GM12865 (cell line): ENCODE measurements around the gene LAMP2.
A peak's percentile ranks its signal among the peaks of the same experiment; 100 is the strongest.

ENCODE experiments used
- DNase-seq: peaks from one replicate; pipeline ENCODE4 v3.0.0; 2010; ENCODE audit warnings: low read depth
- H3K4me3 ChIP-seq: 2 replicates; pipeline ENCODE4 v1.5.1; 2011; ENCODE audit warnings: mild to moderate bottlenecking, low read depth, low read length, control low read depth
- TF ChIP-seq, protein P1 (sequence below): IDR thresholded peaks from 2 replicates; pipeline ENCODE4 v1.5.1; 2011; ENCODE audit warnings: low read length, control low read depth, low read depth, inconsistent platforms; ENCODE audit not compliant: insufficient read depth; ENCODE audit errors: missing control alignments

The LAMP2 gene

DNA sequence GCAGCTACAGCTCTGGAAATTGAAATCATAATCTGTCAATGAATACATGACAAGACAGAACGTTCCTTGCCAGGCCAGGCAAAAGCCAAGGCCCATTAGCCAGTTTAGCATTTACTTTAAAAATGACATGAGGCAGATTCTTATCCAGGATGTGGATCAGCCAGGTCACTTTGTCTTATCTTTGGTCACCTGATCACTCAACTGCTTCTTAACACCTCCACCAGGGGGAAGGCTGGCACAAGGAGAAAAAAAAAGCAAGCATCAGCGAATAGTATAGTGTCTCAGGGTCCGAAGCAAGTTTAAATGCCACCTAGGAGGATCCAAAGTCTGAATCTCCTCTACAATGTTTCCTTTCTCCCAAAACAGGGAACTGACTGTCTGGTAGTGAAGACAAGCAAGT is 88.4 kb downstream of the LAMP2 start:
- peak; percentile 54 for DNase-seq
- H3K4me3 ChIP-seq, result no peak overlapping the region
- TF ChIP-seq, protein P1, sequence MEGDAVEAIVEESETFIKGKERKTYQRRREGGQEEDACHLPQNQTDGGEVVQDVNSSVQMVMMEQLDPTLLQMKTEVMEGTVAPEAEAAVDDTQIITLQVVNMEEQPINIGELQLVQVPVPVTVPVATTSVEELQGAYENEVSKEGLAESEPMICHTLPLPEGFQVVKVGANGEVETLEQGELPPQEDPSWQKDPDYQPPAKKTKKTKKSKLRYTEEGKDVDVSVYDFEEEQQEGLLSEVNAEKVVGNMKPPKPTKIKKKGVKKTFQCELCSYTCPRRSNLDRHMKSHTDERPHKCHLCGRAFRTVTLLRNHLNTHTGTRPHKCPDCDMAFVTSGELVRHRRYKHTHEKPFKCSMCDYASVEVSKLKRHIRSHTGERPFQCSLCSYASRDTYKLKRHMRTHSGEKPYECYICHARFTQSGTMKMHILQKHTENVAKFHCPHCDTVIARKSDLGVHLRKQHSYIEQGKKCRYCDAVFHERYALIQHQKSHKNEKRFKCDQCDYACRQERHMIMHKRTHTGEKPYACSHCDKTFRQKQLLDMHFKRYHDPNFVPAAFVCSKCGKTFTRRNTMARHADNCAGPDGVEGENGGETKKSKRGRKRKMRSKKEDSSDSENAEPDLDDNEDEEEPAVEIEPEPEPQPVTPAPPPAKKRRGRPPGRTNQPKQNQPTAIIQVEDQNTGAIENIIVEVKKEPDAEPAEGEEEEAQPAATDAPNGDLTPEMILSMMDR, result peak; percentile 35

DNA sequence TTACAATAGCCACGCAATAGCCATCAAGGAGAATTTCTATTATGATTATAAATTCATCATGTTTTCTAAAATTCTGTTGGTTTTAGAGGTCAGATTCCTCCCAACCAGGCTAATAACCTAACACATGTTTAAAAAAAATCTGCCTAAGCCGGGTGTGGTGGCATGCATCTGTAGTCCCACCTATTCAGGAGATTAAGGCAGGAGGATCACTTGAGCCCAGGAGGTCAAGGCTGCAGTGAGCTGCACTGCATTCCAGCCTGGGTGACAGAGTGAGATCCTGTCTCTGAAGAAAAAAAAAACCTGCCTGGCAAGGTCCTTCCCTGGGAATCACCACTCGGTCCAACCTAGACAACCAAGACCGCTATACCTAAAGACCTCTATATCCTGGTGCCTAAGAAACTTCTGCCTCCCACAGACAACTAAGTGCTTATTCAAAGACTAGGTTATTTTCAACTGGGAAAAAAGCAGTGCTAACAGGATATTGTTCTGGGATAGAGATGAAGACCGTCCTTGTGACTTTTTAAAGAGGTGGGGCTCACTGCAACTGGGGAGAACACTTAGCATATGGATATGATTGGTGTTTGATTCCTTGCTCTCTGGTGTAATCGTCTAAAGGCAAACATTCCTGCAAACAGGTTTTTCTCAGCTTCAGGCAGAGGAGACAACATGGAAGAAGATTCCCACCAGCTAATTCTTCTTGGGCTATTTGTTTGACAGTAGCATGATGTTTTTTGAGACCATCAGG is 89.0 kb downstream of the LAMP2 start:
- DNase-seq, result no peak
- H3K4me3 ChIP-seq, result no peak overlapping the region
- TF ChIP-seq, protein P1, result no peak

DNA sequence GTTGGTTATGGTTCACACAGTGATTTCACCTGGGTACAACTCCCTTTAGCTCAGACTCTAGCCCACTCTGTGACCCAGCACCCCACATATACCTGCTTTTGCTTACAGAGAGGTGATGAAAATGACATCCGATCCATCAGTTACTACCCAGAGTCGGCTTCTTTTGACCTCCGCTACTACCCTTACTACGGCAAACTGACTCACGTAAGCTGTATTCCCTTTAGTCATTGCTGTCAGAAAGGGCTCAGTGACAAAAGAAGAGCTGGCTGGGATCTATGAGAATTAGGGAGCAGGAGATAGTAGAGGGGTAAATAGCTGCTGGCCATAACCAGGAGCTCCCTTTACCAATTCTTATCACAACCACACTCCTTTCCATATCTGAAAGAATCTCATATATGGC is 90.5 kb downstream of the LAMP2 start:
- H3K4me3 ChIP-seq, result no peak overlapping the region
- no peak for DNase-seq
- TF ChIP-seq, protein P1, result no peak
